ENCODE data around the gene HERC4. TPM values are rescaled to one million over a fixed set of nuclear protein-coding genes. Genes with fewer than 3 reads are reported as not detected.
"Not testable (repeated sequence)": the region's sequence is repeated elsewhere in the genome, so short reads cannot be mapped to it uniquely, and the experiment has no call there.

The HERC4 gene
- total RNA-seq, 1 experiment from 2014 or later, result 95.2 TPM

DNA sequence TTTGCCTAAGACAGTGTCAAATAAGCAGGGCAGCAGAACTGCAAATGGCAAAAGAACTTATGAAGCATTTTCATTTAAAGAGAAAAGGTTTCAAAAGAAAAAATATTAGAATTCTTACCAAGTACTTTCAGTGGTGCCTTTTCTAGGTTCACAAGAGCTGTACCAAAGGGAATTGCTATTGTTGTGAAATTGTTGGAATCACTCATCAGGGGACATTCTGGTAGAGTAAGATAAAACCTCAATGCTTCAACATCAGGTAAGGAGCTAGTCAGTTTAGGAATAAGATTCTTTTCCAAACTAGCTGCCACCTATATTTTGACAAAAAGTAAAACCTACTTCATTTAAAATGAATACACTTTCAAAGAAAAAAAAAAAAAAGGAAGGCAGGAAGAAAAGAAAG lies 85.0 kb downstream of the HERC4 start:
- DNase-seq, result no peak
- Mint-ChIP-seq H3K4me1 (ENCODE audit: low read depth, unreplicated experiment) (no peaks in the 10 kb centered on the region), H3K4me3 (ENCODE audit: low read depth, unreplicated experiment) (no peak overlapping the region), H3K27ac (ENCODE audit: unreplicated experiment) (no peak overlapping the region), H3K9me3 (ENCODE audit: low read depth, unreplicated experiment) (no peaks in the 10 kb centered on the region), H3K36me3 (ENCODE audit: insufficient read depth, unreplicated experiment) (peaks cover 37% of the 10 kb centered on the region), H3K27me3 (ENCODE audit: unreplicated experiment) (no peaks in the 10 kb centered on the region)
- no TSS peak for BruUV-seq (replicated peaks)
- CTCF ChIA-PET, result no interaction called here
- TF ChIP-seq, protein P1, sequence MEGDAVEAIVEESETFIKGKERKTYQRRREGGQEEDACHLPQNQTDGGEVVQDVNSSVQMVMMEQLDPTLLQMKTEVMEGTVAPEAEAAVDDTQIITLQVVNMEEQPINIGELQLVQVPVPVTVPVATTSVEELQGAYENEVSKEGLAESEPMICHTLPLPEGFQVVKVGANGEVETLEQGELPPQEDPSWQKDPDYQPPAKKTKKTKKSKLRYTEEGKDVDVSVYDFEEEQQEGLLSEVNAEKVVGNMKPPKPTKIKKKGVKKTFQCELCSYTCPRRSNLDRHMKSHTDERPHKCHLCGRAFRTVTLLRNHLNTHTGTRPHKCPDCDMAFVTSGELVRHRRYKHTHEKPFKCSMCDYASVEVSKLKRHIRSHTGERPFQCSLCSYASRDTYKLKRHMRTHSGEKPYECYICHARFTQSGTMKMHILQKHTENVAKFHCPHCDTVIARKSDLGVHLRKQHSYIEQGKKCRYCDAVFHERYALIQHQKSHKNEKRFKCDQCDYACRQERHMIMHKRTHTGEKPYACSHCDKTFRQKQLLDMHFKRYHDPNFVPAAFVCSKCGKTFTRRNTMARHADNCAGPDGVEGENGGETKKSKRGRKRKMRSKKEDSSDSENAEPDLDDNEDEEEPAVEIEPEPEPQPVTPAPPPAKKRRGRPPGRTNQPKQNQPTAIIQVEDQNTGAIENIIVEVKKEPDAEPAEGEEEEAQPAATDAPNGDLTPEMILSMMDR (IDR thresholded peaks at IDR 0.05; ENCODE audit: unreplicated experiment), result no peak
- intact Hi-C loops (cut with micrococcal nuclease; ENCODE audit: unreplicated experiment), result no loop called here

DNA sequence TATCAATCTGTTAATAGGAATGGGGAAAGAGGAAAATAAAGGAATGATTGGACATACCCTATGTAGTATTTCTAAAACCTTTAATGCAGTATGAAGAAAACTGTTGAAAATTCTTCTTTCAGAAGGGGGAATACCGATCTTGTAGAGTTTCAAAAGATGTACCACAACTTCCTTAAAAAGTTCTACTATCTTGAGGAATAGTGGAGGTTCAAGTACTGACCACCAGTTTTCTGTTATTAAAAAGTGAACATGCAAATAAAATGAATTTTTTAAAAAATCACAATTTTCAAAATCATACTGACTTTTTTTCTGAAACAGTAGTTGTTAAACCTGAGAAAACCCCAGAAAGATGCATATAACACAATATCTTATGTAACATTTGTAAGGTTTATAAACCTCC lies 86.5 kb downstream of the HERC4 start:
- BruUV-seq (replicated peaks), result no TSS peak
- Mint-ChIP-seq H3K27ac (ENCODE audit: unreplicated experiment) (no peak overlapping the region), H3K4me3 (ENCODE audit: low read depth, unreplicated experiment) (no peak overlapping the region), H3K27me3 (ENCODE audit: unreplicated experiment) (no peaks in the 10 kb centered on the region), H3K9me3 (ENCODE audit: low read depth, unreplicated experiment) (no peaks in the 10 kb centered on the region), H3K36me3 (ENCODE audit: insufficient read depth, unreplicated experiment) (peaks cover 41% of the 10 kb centered on the region), H3K4me1 (ENCODE audit: low read depth, unreplicated experiment) (no peaks in the 10 kb centered on the region)
- intact Hi-C loops (cut with micrococcal nuclease; ENCODE audit: unreplicated experiment), result no loop called here
- CTCF ChIA-PET, result no interaction called here
- TF ChIP-seq, protein P1 (IDR thresholded peaks at IDR 0.05; ENCODE audit: unreplicated experiment), result no peak
- DNase-seq, result no peak

- DNase-seq; H3K9me3 Mint-ChIP-seq (ENCODE audit: low read depth, unreplicated experiment); H3K4me3 Mint-ChIP-seq (ENCODE audit: low read depth, unreplicated experiment); H3K27ac Mint-ChIP-seq (ENCODE audit: unreplicated experiment); H3K27me3 Mint-ChIP-seq (ENCODE audit: unreplicated experiment); BruUV-seq (replicated peaks); CTCF ChIA-PET; intact Hi-C loops (cut with micrococcal nuclease; ENCODE audit: unreplicated experiment): not testable (repeated sequence)
- Mint-ChIP-seq H3K4me1 (ENCODE audit: low read depth, unreplicated experiment) (peaks cover 29% of the 10 kb centered on the region), H3K36me3 (ENCODE audit: insufficient read depth, unreplicated experiment) (peaks cover 35% of the 10 kb centered on the region)
Observed at GRCh38 chr10:67982603-67983002, 92.5 kb downstream of the HERC4 start.

DNA sequence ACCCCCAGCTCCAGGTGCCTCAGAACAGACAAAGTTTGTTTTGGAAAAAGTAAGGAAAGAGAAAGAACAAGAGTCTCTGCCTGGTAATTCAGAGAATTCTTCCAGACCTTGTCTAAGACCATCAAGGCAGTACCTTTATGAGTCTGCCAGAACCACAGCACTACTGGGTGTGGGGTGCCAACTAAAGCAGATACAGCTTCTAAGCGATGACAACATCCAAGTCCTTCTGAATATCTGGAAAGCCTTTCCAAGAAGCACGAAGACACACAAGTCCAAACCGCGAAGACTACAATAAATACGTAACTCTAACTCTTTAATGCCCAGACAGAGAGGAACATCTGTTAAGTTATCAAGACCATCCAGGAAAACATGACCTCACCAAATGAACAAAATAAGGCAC lies 96.3 kb downstream of the HERC4 start:
- Mint-ChIP-seq H3K27me3 (ENCODE audit: unreplicated experiment) (no peaks in the 10 kb centered on the region), H3K27ac (ENCODE audit: unreplicated experiment) (no peak overlapping the region), H3K4me1 (ENCODE audit: low read depth, unreplicated experiment) (peaks cover 29% of the 10 kb centered on the region), H3K4me3 (ENCODE audit: low read depth, unreplicated experiment) (no peak overlapping the region), H3K36me3 (ENCODE audit: insufficient read depth, unreplicated experiment) (peaks cover 54% of the 10 kb centered on the region), H3K9me3 (ENCODE audit: low read depth, unreplicated experiment) (no peaks in the 10 kb centered on the region)
- TF ChIP-seq, protein P1 (IDR thresholded peaks at IDR 0.05; ENCODE audit: unreplicated experiment), result no peak
- CTCF ChIA-PET, result no interaction called here
- no TSS peak for BruUV-seq (replicated peaks)
- intact Hi-C loops (cut with micrococcal nuclease; ENCODE audit: unreplicated experiment), result no loop called here
- DNase-seq, result no peak

- CTCF ChIA-PET, result interaction anchor here (0.6 kb wide), 1 partner anchor 199 kb away, joined by 3 read pairs; no protein-coding TSS in a partner anchor
- DNase-seq, result no peak
- H3K27ac Mint-ChIP-seq (ENCODE audit: unreplicated experiment), result no peak overlapping the region
- BruUV-seq (replicated peaks), result no TSS peak
- H3K4me3 Mint-ChIP-seq (ENCODE audit: low read depth, unreplicated experiment), result no peak overlapping the region
- peaks cover 48% of the 10 kb centered on the region for H3K36me3 Mint-ChIP-seq (ENCODE audit: insufficient read depth, unreplicated experiment)
- no peaks in the 10 kb centered on the region for H3K27me3 Mint-ChIP-seq (ENCODE audit: unreplicated experiment)
- peaks cover 29% of the 10 kb centered on the region for H3K4me1 Mint-ChIP-seq (ENCODE audit: low read depth, unreplicated experiment)
- TF ChIP-seq, protein P1 (IDR thresholded peaks at IDR 0.05; ENCODE audit: unreplicated experiment), result no peak
- no peaks in the 10 kb centered on the region for H3K9me3 Mint-ChIP-seq (ENCODE audit: low read depth, unreplicated experiment)
- intact Hi-C loops (cut with micrococcal nuclease; ENCODE audit: unreplicated experiment), result no loop called here
Observed at GRCh38 chr10:67977251-67977650, 97.8 kb downstream of the HERC4 start.

Data from Calu3 (cell line).